ENCODE results near the gene NCOA7.

NCOA7 gene

GRCh38 chr6:125818225-125818657 is 27.5 kb downstream of the NCOA7 start:
- Histone ChIP-seq H3K4me3 (no peak overlapping the region), H3K4me1 (no peaks in the 10 kb centered on the region), H3K27me3 (ENCODE audit: low read depth) (no peaks in the 10 kb centered on the region), H3K36me3 (replicated peaks) (peaks cover 7% of the 10 kb centered on the region), H3K9me3 (no peaks in the 10 kb centered on the region)
- in situ Hi-C loops (cut with MboI; ENCODE audit: low sequenced_read_pairs) = no loop called here
- no peak for DNase-seq (ENCODE audit: low spot score in 2 of 2)

GRCh38 chr6:125818772-125819260 is 28.1 kb downstream of the NCOA7 start:
- Histone ChIP-seq H3K4me3 (no peak overlapping the region), H3K9me3 (no peaks in the 10 kb centered on the region), H3K36me3 (replicated peaks) (peaks cover 7% of the 10 kb centered on the region), H3K27me3 (ENCODE audit: low read depth) (no peaks in the 10 kb centered on the region), H3K4me1 (no peaks in the 10 kb centered on the region)
- in situ Hi-C loops (cut with MboI; ENCODE audit: low sequenced_read_pairs) = no loop called here
- DNase-seq (ENCODE audit: low spot score in 2 of 2) = no peak

- Histone ChIP-seq H3K9me3 (no peaks in the 10 kb centered on the region), H3K27me3 (ENCODE audit: low read depth) (no peaks in the 10 kb centered on the region), H3K4me3 (no peak overlapping the region), H3K4me1 (no peaks in the 10 kb centered on the region), H3K36me3 (replicated peaks) (peaks cover 7% of the 10 kb centered on the region)
- in situ Hi-C loops (cut with MboI; ENCODE audit: low sequenced_read_pairs) = no loop called here
- no peak for DNase-seq (ENCODE audit: low spot score in 2 of 2)
These were observed 29.0 kb downstream of the NCOA7 start for GRCh38 chr6:125819535-125820326.

GRCh38 chr6:125821825-125822281 is 31.1 kb downstream of the NCOA7 start:
- Histone ChIP-seq H3K4me1 (no peaks in the 10 kb centered on the region), H3K9me3 (no peaks in the 10 kb centered on the region), H3K27me3 (ENCODE audit: low read depth) (no peaks in the 10 kb centered on the region), H3K36me3 (replicated peaks) (peaks cover 5% of the 10 kb centered on the region), H3K4me3 (no peak overlapping the region)
- DNase-seq (ENCODE audit: low spot score in 2 of 2) = no peak
- in situ Hi-C loops (cut with MboI; ENCODE audit: low sequenced_read_pairs) = no loop called here

GRCh38 chr6:125823180-125823579 is 32.4 kb downstream of the NCOA7 start:
- no peaks in the 10 kb centered on the region for H3K9me3 ChIP-seq
- H3K36me3 ChIP-seq (replicated peaks) = peaks cover 3% of the 10 kb centered on the region; the same call in 1 of the 2 replicates
- DNase-seq (ENCODE audit: low spot score in 2 of 2) = no peak
- no peak overlapping the region for H3K4me3 ChIP-seq
- H3K27me3 ChIP-seq (ENCODE audit: low read depth) = no peaks in the 10 kb centered on the region
- no peaks in the 10 kb centered on the region for H3K4me1 ChIP-seq
- in situ Hi-C loops (cut with MboI; ENCODE audit: low sequenced_read_pairs) = no loop called here

- Histone ChIP-seq H3K27me3 (ENCODE audit: low read depth) (no peaks in the 10 kb centered on the region), H3K4me1 (no peaks in the 10 kb centered on the region), H3K36me3 (replicated peaks) (peaks cover 3% of the 10 kb centered on the region; the same call in 1 of the 2 replicates), H3K4me3 (no peak overlapping the region), H3K9me3 (no peaks in the 10 kb centered on the region)
- DNase-seq (ENCODE audit: low spot score in 2 of 2) = no peak
- in situ Hi-C loops (cut with MboI; ENCODE audit: low sequenced_read_pairs) = no loop called here
These were observed 34.4 kb downstream of the NCOA7 start for GRCh38 chr6:125824946-125825771.

GRCh38 chr6:125826695-125827463 is 36.1 kb downstream of the NCOA7 start:
- H3K4me1 ChIP-seq = no peaks in the 10 kb centered on the region
- no peak for DNase-seq (ENCODE audit: low spot score in 2 of 2)
- in situ Hi-C loops (cut with MboI; ENCODE audit: low sequenced_read_pairs) = no loop called here

GRCh38 chr6:125827788-125828320 is 37.1 kb downstream of the NCOA7 start:
- in situ Hi-C loops (cut with MboI; ENCODE audit: low sequenced_read_pairs) = no loop called here
- Histone ChIP-seq H3K27me3 (ENCODE audit: low read depth) (no peaks in the 10 kb centered on the region), H3K9me3 (no peaks in the 10 kb centered on the region), H3K4me1 (no peaks in the 10 kb centered on the region), H3K36me3 (replicated peaks) (no peaks in the 10 kb centered on the region), H3K4me3 (no peak overlapping the region)
- DNase-seq (ENCODE audit: low spot score in 2 of 2) = no peak

More at GRCh38 chr6:125826695-125827463, 36.1 kb downstream of the NCOA7 start:
- Histone ChIP-seq H3K9me3 (no peaks in the 10 kb centered on the region), H3K36me3 (replicated peaks) (no peaks in the 10 kb centered on the region), H3K27me3 (ENCODE audit: low read depth) (no peaks in the 10 kb centered on the region), H3K4me3 (no peak overlapping the region)

- in situ Hi-C loops (cut with MboI; ENCODE audit: low sequenced_read_pairs) = no loop called here
These were observed 37.8 kb downstream of the NCOA7 start for GRCh38 chr6:125828476-125829039.

GRCh38 chr6:125829433-125829832 is 38.7 kb downstream of the NCOA7 start:
- DNase-seq (ENCODE audit: low spot score in 2 of 2) = no peak
- H3K9me3 ChIP-seq = no peaks in the 10 kb centered on the region
- no peaks in the 10 kb centered on the region for H3K27me3 ChIP-seq (ENCODE audit: low read depth)
- H3K4me3 ChIP-seq = no peak overlapping the region
- H3K36me3 ChIP-seq (replicated peaks) = no peaks in the 10 kb centered on the region
- in situ Hi-C loops (cut with MboI; ENCODE audit: low sequenced_read_pairs) = no loop called here
- H3K4me1 ChIP-seq = no peaks in the 10 kb centered on the region

More at GRCh38 chr6:125828476-125829039, 37.8 kb downstream of the NCOA7 start:
- H3K36me3 ChIP-seq (replicated peaks) = no peaks in the 10 kb centered on the region
- no peak for DNase-seq (ENCODE audit: low spot score in 2 of 2)
- H3K4me1 ChIP-seq = no peaks in the 10 kb centered on the region
- H3K4me3 ChIP-seq = no peak overlapping the region
- H3K9me3 ChIP-seq = no peaks in the 10 kb centered on the region
- no peaks in the 10 kb centered on the region for H3K27me3 ChIP-seq (ENCODE audit: low read depth)

- in situ Hi-C loops (cut with MboI; ENCODE audit: low sequenced_read_pairs) = no loop called here
- Histone ChIP-seq H3K4me1 (no peaks in the 10 kb centered on the region), H3K27me3 (ENCODE audit: low read depth) (no peaks in the 10 kb centered on the region), H3K9me3 (no peaks in the 10 kb centered on the region), H3K4me3 (no peak overlapping the region), H3K36me3 (replicated peaks) (no peaks in the 10 kb centered on the region; the same call in 1 of the 2 replicates)
- DNase-seq (ENCODE audit: low spot score in 2 of 2) = no peak
These were observed 40.9 kb downstream of the NCOA7 start for GRCh38 chr6:125831659-125832058.

- no peaks in the 10 kb centered on the region for H3K4me1 ChIP-seq
- DNase-seq (ENCODE audit: low spot score in 2 of 2) = no peak
- in situ Hi-C loops (cut with MboI; ENCODE audit: low sequenced_read_pairs) = no loop called here
These were observed 41.8 kb downstream of the NCOA7 start for GRCh38 chr6:125832391-125833117.

More at GRCh38 chr6:125832391-125833117, 41.8 kb downstream of the NCOA7 start:
- H3K27me3 ChIP-seq (ENCODE audit: low read depth) = no peaks in the 10 kb centered on the region
- H3K9me3 ChIP-seq = no peaks in the 10 kb centered on the region
- H3K4me3 ChIP-seq = no peak overlapping the region
- H3K36me3 ChIP-seq (replicated peaks) = no peaks in the 10 kb centered on the region; the same call in 1 of the 2 replicates
